Measurements from ENCODE around the gene TEX264.

- TF ChIP-seq CTCF (IDR thresholded peaks at IDR 0.05; ENCODE audit: low read length) (no peak), EZH2 (IDR thresholded peaks at IDR 0.05; ENCODE audit: borderline replicate concordance, low read length) (no peak)
Observed at GRCh38 chr3:51703761-51704510, 32.9 kb downstream of the TEX264 start.
